GM19099 (cell line): Measurements from ENCODE around the gene ARRDC1.

Source experiments
- POLR2A ChIP-seq: IDR thresholded peaks from 3 replicates; pipeline ENCODE4 v1.6.1; 2011; ENCODE audit warnings: low read depth; ENCODE audit not compliant: insufficient read length; ENCODE audit errors: extremely low read depth

Gene ARRDC1

GRCh38 chr9:137619240-137620047 lies 14.0 kb downstream of the ARRDC1 start:
- peak; percentile 24 for TF ChIP-seq POLR2A

DNA sequence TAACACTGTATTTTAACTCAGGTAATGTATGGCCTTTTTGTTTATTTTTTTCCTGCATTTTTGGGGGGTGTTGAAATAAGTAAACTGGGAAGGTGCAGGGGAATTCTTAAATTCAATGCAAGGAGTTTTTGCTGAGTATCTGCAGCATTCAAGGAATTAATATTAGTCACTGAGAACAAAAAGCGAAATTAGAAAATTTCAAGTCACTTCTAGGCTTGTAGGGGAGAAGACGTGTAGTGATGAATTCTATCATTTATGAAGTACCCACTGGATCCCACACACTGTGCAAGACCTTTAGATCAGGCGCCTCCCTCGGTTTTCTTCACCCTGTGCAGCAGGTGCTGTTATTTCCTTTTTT lies 14.5 kb downstream of the ARRDC1 start:
- no peak for TF ChIP-seq POLR2A

GRCh38 chr9:137620581-137620980 lies 15.1 kb downstream of the ARRDC1 start:
- TF ChIP-seq POLR2A, result no peak

GRCh38 chr9:137621131-137621757 lies 15.8 kb downstream of the ARRDC1 start:
- no peak for TF ChIP-seq POLR2A

DNA sequence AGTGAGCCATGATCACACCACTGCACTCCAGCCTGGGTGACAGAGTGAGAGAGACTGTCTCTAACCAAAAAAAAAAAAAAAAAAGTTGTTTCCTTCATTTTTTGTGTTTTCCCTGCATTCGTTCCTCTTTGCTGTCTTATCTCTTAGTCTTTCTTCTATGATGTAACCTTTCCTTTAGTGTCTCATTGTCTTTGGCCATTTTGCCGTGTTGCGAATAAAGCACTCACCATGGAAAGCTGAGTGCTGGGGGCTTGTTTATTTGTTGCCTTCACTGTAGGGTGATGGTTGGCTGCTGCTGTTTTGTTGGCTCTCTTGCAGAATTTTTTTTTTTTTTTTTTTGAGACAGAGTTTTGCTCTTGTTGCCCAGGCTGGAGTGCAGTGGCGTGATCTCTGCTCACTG lies 21.0 kb downstream of the ARRDC1 start:
- TF ChIP-seq POLR2A, result no peak

DNA sequence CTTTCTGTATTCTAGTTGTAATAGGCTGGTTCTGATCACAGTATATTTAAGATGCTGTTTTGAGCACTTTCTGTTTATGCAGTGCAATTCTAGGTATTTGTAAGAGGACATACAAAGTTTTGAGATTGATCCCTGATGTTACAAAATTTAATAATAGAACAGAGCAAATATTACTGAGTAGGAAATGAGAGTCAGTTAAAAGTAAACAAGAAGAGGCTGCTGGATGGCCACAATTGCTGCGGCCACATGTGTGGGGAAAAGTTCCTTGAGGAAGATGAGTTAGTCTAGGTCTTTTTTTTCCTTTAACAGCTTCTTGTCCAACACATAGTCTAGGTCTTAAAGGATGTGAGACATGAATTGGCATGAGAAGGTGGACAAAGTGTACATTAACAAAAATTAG lies 24.6 kb downstream of the ARRDC1 start:
- TF ChIP-seq POLR2A, result no peak

- TF ChIP-seq POLR2A, result no peak
These were observed 25.2 kb downstream of the ARRDC1 start for GRCh38 chr9:137630679-137631078.

- no peak for TF ChIP-seq POLR2A
These were observed 26.1 kb downstream of the ARRDC1 start for GRCh38 chr9:137631345-137632229.

DNA sequence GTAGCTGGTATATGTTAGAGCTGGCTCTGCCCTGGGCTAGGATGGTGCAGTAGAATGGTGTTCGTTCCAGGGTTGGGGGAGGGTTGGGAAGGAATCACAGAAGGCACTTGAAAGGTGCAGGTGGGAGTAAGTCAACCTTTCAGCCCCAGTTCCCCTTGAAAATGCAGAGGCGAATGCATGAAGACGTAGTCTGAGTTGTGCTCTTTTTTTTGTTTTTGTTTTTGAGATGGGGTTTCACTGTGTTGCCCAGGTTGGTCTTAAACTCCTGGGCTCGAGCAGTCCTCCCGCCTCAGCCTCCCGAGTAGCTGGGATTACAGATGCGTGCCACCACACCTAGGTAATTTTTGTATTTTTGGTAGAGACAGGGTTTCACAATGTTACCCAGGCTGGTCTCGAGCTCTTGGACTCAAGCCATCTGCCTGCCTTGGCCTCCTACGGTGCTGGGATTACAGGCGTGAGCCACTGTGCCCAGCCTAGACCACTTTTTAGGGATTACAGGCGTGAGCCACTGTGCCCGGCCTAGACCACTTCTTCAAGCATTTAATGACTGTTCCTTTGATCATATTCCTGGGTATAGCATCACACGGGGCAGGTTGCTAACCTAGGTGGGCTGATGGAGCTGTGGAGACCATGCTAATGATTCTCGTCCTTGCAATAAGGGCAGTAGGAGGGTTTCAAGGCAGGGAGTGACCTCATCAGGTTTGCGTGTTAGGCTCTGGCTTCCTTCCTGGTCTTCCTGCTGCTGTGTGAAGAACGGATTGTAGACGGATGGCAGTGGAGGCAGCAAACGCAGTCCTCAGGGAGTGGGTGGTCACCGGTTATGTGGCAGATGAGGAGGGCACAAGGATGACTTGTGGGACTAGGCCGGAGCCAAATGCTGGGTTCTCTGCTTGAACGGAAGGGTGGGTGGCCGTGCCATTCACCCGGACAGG lies 27.0 kb downstream of the ARRDC1 start:
- TF ChIP-seq POLR2A, result no peak

DNA sequence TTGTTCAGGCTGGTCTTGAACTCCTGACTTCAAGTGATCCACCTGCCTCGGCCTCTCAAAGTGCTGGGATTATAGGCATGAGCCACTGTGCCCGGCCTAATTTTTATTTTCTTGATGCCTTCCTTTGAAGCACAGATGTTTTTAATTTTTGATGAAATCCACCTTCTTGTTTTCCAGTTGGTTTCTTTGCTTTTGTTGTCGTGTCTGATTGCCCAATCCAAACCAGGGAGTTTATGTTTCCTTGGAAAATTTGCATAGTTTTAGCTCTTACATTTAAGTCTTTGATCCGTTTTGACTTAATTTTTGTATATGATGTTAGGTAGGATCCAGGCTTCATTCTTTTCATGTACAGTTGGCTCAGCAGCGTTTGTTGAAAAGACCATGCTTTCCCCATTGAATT lies 28.5 kb downstream of the ARRDC1 start:
- no peak for TF ChIP-seq POLR2A

DNA sequence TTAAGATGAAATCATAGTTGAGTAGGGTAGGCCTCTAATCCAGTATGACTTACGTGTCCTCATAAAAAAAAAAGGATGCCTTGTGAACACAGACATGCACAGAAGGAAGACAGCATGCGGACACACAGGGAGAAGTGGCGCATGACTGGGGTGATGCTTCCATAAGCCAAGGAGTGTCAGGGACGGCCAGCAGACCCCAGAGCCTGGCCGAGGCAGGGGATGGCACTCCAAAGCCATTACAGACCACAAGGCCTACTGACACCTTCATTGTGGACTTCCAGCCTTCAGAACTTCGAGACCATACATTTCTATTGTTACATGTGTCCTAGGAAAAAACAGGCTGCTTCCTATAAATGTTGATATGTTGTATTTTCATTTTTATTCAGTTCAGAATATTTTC lies 33.2 kb downstream of the ARRDC1 start:
- no peak for TF ChIP-seq POLR2A

DNA sequence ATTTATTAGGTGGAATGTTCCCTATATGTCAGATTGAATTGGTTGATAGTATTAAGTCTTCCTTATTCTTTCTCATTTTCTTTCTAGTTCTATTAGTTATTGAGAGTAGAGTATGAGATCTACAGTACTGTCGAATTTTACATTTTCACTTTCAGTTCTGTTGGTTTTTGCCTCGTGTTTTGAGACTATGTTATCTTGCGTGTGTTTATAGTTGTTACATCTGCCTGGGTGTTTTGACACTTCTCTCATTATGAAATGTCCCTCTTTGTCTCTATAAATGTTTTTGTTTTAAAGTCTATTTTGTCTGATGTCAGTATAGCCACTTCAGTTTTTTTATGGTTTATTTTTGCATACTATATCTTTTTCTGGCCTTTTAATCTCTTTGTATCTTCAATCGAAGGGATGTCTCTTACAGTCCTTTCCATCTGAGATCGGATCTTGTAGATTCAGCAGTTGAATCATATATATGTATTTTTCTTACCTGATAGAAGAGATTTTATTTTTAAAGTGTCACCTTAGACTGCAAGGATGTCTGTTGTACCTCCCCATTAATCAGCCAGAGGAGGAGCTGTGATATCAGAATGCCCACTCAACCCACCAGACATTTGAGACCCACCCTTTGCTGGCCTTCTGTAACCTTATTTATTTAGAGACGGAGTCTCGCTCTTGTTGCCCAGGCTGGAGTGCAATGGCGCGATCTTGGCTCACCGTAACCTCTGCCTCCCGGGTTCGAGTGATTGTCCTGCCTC lies 34.0 kb downstream of the ARRDC1 start:
- TF ChIP-seq POLR2A, result no peak

DNA sequence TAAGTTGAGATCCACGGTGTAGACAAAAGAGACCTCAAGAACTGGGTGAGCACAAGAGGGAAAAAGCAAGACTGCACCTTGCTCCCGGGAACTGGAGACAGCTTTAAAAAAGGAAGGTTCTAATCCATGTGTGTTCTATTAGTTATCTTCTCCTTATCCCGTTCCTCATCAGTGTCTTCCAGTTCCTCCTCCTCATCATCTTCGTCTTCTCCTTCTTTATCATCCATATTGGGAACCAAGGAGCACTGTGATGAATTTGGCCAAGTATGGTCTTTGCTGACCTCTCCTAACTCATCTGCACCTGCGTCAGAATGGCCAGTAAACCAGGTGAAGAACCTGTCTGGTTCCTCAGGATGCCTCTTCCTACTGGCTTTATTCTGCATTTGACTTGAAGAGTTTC lies 35.4 kb downstream of the ARRDC1 start:
- TF ChIP-seq POLR2A, result no peak

DNA sequence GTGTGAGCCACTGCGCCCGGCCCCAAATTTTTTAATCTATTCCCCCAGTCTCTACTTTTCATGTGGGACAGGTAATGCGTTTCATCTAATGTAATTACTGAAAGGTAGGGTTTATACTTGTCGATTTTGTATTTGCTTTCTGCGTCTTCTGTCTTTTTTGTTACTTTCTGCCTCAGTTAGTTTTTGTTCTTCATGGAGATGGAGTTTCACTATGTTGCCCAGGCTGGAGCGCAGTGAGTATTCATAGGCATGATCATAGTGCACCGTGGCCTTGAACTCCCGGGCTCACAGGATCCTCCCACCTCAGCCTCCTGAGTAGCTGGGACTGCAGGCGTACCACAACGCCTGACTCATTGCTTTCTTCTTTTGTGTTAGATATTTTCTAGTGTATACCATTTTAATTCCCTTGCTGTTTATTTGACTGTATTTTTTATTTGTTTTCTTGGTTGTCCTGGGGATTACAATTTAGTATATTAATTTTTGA lies 36.7 kb downstream of the ARRDC1 start:
- TF ChIP-seq POLR2A, result no peak
